Neural progenitor cell (in vitro differentiated cells): Measurements from ENCODE around the gene GRK6. TPM values are rescaled to one million over a fixed set of nuclear protein-coding genes. Genes with fewer than 3 reads are reported as not detected.

Experiments used
- DNase-seq: peaks from one replicate; pipeline ENCODE4 v3.0.0-alpha.2; 2016; ENCODE audit warnings: low spot score
- H2AFZ ChIP-seq: fragments of 200-600 bp; sonication (generic); replicated peaks from 2 replicates; pipeline ENCODE4 v1.6.1; 2016; ENCODE audit warnings: antibody characterized with exemption
- H3F3A ChIP-seq: fragments of 200-600 bp; sonication (generic); 2 replicates; pipeline ENCODE4 v1.6.1; 2016; ENCODE audit warnings: antibody characterized with exemption, low read depth
- H3K27ac ChIP-seq: fragments of 200-600 bp; sonication (generic); 2 replicates; pipeline ENCODE4 v1.5.1; 2016; ENCODE audit warnings: mild to moderate bottlenecking
- H3K27me3 ChIP-seq: fragments of 200-600 bp; sonication (generic); 2 replicates; pipeline ENCODE4 v1.6.1; 2016; ENCODE audit warnings: mild to moderate bottlenecking, moderate library complexity
- H3K36me3 ChIP-seq: fragments of 200-600 bp; sonication (generic); 2 replicates; pipeline ENCODE4 v1.5.1; 2016
- H3K4me1 ChIP-seq: fragments of 200-600 bp; sonication (generic); 2 replicates; pipeline ENCODE4 v1.6.1; 2016; ENCODE audit warnings: mixed run types
- H3K4me2 ChIP-seq: fragments of 200-600 bp; sonication (generic); 2 replicates; pipeline ENCODE4 v1.6.1; 2016
- H3K4me3 ChIP-seq: fragments of 200-600 bp; sonication (generic); 2 replicates; pipeline ENCODE4 v1.5.1; 2016
- H3K79me2 ChIP-seq: fragments of 200-600 bp; sonication (generic); 2 replicates; pipeline ENCODE4 v1.6.1; 2016; ENCODE audit warnings: low read depth
- H3K9ac ChIP-seq: fragments of 200-600 bp; sonication (generic); 2 replicates; pipeline ENCODE4 v1.6.1; 2016
- H3K9me3 ChIP-seq: fragments of 200-600 bp; sonication (generic); 2 replicates; pipeline ENCODE4 v1.5.1; 2016; ENCODE audit warnings: low read depth
- H4K20me1 ChIP-seq: fragments of 200-600 bp; sonication (generic); 2 replicates; pipeline ENCODE4 v1.6.1; 2016; ENCODE audit warnings: low read depth
- H3K27ac Mint-ChIP-seq: 3 replicates; pipeline ENCODE4 v1.8.0; 2021; ENCODE audit warnings: mixed read lengths
- H3K27me3 Mint-ChIP-seq: 2 replicates; pipeline ENCODE4 v1.8.0; 2022; ENCODE audit warnings: low read depth, mild to moderate bottlenecking, inconsistent platforms, moderate library complexity, mixed read lengths; ENCODE audit not compliant: insufficient read depth
- H3K36me3 Mint-ChIP-seq: 3 replicates; pipeline ENCODE4 v1.8.0; 2021; ENCODE audit warnings: mixed read lengths
- H3K4me1 Mint-ChIP-seq: 3 replicates; pipeline ENCODE4 v1.8.0; 2021; ENCODE audit warnings: mixed read lengths
- H3K4me3 Mint-ChIP-seq: 3 replicates; pipeline ENCODE4 v1.8.0; 2021; ENCODE audit warnings: mild to moderate bottlenecking, moderate library complexity, mixed read lengths
- H3K9me3 Mint-ChIP-seq: 3 replicates; pipeline ENCODE4 v1.8.0; 2020; ENCODE audit warnings: mixed read lengths
- CTCF ChIP-seq: fragments of 200-600 bp; sonication (generic); IDR thresholded peaks from 2 replicates; pipeline ENCODE4 v1.5.1; 2017; ENCODE audit warnings: antibody characterized with exemption, mild to moderate bottlenecking
- EZH2 ChIP-seq: fragments of 200-600 bp; sonication (generic); IDR thresholded peaks from 2 replicates; pipeline ENCODE4 v1.6.1; 2017; ENCODE audit warnings: antibody characterized with exemption, mild to moderate bottlenecking, moderate library complexity
- EZH2phosphoT487 ChIP-seq: fragments of 200-600 bp; sonication (generic); IDR thresholded peaks from 2 replicates; pipeline ENCODE4 v1.6.1; 2017; ENCODE audit warnings: antibody characterized with exemption
- total RNA-seq: library from RNA; depleted of rRNA; stranded (reverse); fragments of >200 nt; gene quantifications from 2 replicates; pipeline ENCODE4 v1.2.3, GENCODE V29; 2015; ENCODE audit warnings: low replicate concordance

GRK6 gene
- total RNA-seq, 1 donor from 2014 or later: 24.0 TPM

- peaks cover 33% of the 10 kb centered on the region for H4K20me1 ChIP-seq
- H3K9ac ChIP-seq: no peak overlapping the region
- Mint-ChIP-seq H3K4me3 (peak overlapping the region; percentile 93), H3K27me3 (peaks cover 11% of the 10 kb centered on the region), H3K27ac (no peak overlapping the region), H3K9me3 (no peaks in the 10 kb centered on the region), H3K36me3 (peaks cover 2% of the 10 kb centered on the region), H3K4me1 (peaks cover 28% of the 10 kb centered on the region)
- peak overlapping the region; percentile 95 for H3K4me3 ChIP-seq
- H3K79me2 ChIP-seq: peaks cover 32% of the 10 kb centered on the region
- TF ChIP-seq EZH2phosphoT487: no peak
- no peaks in the 10 kb centered on the region for H3K9me3 ChIP-seq
- no peak for DNase-seq
- H3K4me2 ChIP-seq: peak overlapping the region; percentile 90
- H3K36me3 ChIP-seq: no peaks in the 10 kb centered on the region
- H3K27me3 ChIP-seq: no peaks in the 10 kb centered on the region
- peaks cover 12% of the 10 kb centered on the region for H3F3A ChIP-seq
- H2AFZ ChIP-seq: no peak overlapping the region
- H3K4me1 ChIP-seq: peaks cover 9% of the 10 kb centered on the region
- no peak overlapping the region for H3K27ac ChIP-seq
Measured at GRCh38 chr5:177427919-177428573, 1.6 kb downstream of the GRK6 start.

GRCh38 chr5:177428574-177429217, 2.2 kb downstream of the GRK6 start:
- Histone ChIP-seq H3K4me2 (no peak overlapping the region), H3K79me2 (peaks cover 32% of the 10 kb centered on the region), H3K4me3 (no peak overlapping the region), H2AFZ (no peak overlapping the region), H3K9me3 (no peaks in the 10 kb centered on the region), H3K9ac (no peak overlapping the region), H3F3A (peaks cover 12% of the 10 kb centered on the region), H3K4me1 (peaks cover 9% of the 10 kb centered on the region), H3K36me3 (no peaks in the 10 kb centered on the region), H4K20me1 (peaks cover 33% of the 10 kb centered on the region), H3K27me3 (no peaks in the 10 kb centered on the region), H3K27ac (no peak overlapping the region)
- no peak for DNase-seq
- Mint-ChIP-seq H3K27ac (peak overlapping the region; percentile 17), H3K27me3 (peaks cover 11% of the 10 kb centered on the region), H3K4me1 (peaks cover 28% of the 10 kb centered on the region), H3K36me3 (peaks cover 4% of the 10 kb centered on the region), H3K9me3 (no peaks in the 10 kb centered on the region), H3K4me3 (peak overlapping the region; percentile 70)
- TF ChIP-seq EZH2phosphoT487: no peak
- TF ChIP-seq CTCF: no peak
- TF ChIP-seq EZH2: no peak

- no peak overlapping the region for H2AFZ ChIP-seq
- H3K4me1 Mint-ChIP-seq: peaks cover 28% of the 10 kb centered on the region
- H3K4me1 ChIP-seq: peaks cover 9% of the 10 kb centered on the region
- peaks cover 32% of the 10 kb centered on the region for H3K79me2 ChIP-seq
- peaks cover 5% of the 10 kb centered on the region for H3K27me3 Mint-ChIP-seq
- H3K4me3 ChIP-seq: no peak overlapping the region
- H3K4me2 ChIP-seq: no peak overlapping the region
- peak overlapping the region; percentile 17 for H3K27ac Mint-ChIP-seq
- peaks cover 4% of the 10 kb centered on the region for H3K36me3 Mint-ChIP-seq
- H3F3A ChIP-seq: peaks cover 12% of the 10 kb centered on the region
- no peaks in the 10 kb centered on the region for H3K36me3 ChIP-seq
- no peaks in the 10 kb centered on the region for H3K9me3 ChIP-seq
- H3K27ac ChIP-seq: no peak overlapping the region
- TF ChIP-seq CTCF (no peak), EZH2 (no peak), EZH2phosphoT487 (no peak)
- peak overlapping the region; percentile 55 for H3K4me3 Mint-ChIP-seq
- DNase-seq: no peak
- no peaks in the 10 kb centered on the region for H3K9me3 Mint-ChIP-seq
- H4K20me1 ChIP-seq: peaks cover 33% of the 10 kb centered on the region
- no peaks in the 10 kb centered on the region for H3K27me3 ChIP-seq
- no peak overlapping the region for H3K9ac ChIP-seq
Measured at GRCh38 chr5:177429248-177430040, 3.0 kb downstream of the GRK6 start.
